ENCODE data around the gene UBE2Q2.
"Not testable (repeated sequence)": the region's sequence is repeated elsewhere in the genome, so short reads cannot be mapped to it uniquely, and the experiment has no call there.

The UBE2Q2 gene

DNA sequence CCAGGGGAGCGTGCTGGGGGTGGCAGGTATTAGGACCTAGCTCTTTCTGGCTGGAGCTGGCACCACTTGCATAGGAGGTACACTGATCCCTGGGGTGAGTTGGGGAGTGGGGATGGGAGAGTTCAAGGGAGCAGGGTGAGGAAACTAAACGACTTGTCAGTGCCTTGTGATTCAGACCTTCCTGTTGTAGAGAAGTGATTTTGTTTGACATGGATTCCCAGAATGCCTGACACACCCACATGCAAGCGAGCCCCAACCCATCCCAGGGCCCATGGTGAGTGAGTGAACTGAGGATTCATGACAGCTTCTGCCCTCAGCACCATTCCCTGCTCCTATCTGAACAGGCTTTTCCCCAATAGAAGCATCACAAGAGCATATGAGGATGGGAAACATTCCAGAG is 15.6 kb upstream of the UBE2Q2 start:
- no peak for DNase-seq

DNA sequence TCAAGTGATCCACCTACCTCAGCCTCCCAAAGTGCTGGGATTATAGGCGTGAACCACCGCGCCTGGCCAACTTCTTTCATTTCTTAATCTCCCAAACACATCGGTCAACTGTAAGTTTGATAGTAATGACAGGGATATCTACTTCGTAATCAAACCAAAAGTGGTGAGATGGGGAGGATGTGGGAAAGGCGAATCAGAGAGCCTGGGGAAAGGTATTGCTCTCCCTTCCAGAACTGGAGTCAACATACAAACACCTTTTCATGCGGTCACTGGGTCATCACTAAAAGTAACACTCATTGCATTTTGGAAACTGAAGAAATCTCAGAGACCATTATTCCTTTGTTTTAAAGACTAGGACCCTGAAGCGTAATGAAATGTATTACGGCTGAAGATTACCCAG is 14.8 kb upstream of the UBE2Q2 start:
- DNase-seq, result no peak

DNA sequence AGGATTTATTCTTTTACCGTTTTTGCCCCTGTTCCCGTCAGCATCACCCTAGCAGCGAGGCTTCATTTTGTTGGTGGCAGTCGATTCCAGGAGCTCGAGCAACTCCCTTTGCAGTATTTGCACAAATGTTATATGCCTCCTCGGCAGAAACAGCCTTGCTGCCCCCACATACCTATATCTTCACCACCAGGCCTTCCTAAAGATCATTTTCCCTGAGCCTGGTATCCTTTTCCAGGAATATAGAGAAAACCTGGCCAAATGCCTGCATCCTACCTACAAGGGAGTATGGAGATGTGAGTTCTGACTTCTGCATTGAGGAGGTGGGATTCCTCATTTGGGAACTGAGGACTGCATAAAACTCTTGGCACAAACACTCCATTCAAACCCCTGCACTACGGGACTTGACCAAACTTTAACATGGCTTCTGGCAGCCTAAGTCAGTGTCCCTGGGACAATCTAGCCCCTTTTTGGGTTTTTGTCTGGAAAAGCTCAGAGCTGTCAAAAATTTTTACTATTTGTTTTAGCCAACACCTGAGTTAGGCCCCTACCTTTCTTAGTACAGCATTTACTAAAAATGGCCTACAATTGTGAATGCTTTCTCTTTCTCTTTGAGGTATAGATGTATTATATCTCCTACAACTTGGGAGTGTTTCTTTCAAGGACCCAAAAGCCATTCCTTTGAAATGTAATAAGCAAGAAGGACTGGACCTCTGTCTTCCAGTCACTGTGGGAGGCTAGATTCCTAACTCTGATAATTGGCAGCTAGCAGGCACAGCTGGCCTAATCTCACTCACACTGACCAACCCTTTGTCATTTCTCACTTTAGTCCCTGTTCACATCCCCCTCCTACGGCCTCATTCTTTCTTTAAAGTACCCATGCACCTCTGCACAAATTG is 12.1 kb upstream of the UBE2Q2 start:
- DNase-seq, result no peak

GRCh38 chr15:75831806-75832102 is 11.5 kb upstream of the UBE2Q2 start:
- no peak for DNase-seq

DNA sequence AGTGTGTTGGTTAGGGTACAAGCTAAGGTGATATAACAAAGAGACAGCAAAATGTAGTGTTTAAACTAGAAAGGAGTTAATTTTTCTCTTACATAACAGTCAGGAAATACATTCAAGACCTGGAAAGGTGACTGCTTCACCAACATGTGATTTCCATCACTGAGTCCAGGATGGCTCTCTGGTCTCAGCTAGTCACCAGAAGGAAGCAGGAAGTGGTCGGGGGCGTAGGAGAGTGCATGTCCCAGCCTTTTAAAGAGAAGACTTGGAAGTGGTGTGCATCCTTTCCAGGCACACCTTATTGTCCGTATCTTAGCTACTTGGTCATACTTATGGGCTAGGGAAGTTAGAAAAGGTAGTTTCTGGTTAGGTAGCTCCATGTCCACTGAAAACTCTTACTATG is 11.1 kb upstream of the UBE2Q2 start:
- no peak for DNase-seq

DNA sequence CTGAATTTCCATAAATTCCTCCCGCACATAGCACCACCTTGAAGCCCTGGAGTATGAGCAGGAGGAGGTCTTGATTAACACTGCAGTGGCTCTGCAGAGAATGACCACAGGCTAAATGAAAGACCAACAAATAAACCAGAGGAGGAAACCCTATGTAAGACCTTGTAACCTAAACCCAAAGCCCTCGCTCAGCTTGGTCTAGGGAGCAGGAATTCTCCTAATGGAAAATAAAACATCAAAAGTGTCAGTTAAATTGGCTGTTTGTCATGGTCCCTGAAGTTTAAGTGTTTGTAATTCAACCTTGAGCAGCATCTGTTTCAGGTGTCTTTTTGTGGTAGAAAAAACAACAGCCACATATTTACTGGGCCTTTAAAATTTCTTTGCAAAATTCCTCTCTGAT is 9.2 kb upstream of the UBE2Q2 start:
- no peak for DNase-seq

DNA sequence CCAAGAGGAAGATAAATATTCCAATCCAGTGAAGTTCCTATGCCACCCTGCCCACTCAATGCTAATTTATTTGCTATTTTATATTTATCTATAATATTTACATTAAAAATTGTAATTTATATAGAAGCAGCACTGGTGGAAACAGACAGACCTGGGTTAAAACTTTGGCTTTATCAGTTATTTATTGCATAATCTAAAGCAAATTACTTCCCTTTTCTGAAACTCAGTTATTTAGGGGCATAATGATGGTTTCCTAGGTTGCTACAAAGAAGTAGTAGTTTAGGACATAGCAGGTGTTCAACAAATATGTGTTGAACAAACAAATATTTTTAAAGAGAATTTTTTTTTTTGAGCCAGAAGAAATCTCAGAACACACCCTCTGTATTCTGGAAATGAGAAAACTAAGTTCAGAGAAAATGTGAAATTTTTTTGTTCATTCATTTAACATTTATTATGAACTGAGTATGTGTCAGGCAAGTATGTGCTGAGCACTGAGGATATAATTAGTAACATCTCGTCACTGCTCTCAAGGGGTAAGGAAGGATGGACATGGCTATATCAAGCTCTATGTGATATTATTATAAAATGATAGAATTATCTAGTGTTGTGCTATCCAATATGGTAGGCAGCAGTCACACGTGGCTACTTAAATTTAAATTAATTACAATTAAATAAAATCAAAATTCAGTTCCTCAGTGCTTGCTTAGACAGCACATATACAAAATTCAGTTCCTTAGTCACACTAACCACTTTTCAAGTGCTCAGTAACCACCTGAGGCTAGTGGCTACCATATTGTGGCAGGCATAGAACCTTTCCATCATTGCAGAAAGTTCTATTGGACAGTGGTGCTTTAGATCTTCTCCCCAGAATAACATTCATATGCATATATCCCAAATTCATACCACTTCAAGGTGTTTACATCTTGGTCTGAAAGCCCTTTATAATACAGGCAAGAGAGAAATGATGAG is 7.0 kb upstream of the UBE2Q2 start:
- no peak for DNase-seq

- DNase-seq, result no peak
Measured at GRCh38 chr15:75836959-75837334, 6.3 kb upstream of the UBE2Q2 start.

DNA sequence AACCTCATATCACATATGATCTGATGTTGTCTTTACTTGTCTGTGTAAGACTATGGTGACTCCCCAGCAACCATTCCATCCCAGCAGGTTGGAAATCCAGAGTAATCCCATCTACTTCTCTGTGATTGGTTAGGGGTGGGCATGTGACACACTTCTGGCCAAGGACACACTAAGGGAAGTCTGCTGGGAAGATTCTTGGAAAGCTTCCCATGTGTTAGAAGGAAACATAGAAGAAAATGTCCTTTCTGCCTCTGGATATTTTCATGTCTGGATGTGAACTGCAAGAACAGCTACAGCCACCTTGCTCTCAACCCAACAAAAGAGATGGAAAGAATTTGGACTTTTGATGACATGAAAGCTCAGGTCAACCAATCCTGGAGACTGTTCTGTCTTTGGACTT is 2.6 kb upstream of the UBE2Q2 start:
- no peak for DNase-seq

- no peak for DNase-seq
Measured at GRCh38 chr15:75841626-75842025, 1.6 kb upstream of the UBE2Q2 start.

- peak; percentile 60 for DNase-seq
Measured at GRCh38 chr15:75843678-75844581, 683 bp downstream of the UBE2Q2 start.

- no peak for DNase-seq
Measured at GRCh38 chr15:75844629-75845335, 1.5 kb downstream of the UBE2Q2 start.

- DNase-seq, result no peak
Measured at GRCh38 chr15:75849167-75849566, 5.9 kb downstream of the UBE2Q2 start.

DNA sequence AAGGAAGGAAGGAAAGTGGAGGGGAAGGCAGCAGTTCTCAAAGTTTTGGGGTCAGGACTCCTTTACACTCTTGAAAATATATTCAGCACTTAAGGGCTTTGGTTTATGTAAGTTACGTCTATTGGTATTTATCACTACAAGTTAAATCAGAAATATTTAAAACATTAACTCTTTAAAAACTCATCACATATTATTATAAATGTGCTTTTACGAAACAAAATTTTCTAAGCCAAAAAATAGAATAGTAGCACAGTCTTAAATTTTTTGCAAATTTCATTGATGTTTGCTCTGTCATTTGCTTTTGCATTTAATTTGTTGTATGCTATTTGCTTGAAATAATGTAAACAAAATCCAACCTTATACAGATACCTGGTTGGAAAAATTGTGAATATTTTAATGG is 7.5 kb downstream of the UBE2Q2 start:
- DNase-seq, result no peak

GRCh38 chr15:75851566-75851965 is 8.3 kb downstream of the UBE2Q2 start:
- not testable (repeated sequence) for DNase-seq

DNA sequence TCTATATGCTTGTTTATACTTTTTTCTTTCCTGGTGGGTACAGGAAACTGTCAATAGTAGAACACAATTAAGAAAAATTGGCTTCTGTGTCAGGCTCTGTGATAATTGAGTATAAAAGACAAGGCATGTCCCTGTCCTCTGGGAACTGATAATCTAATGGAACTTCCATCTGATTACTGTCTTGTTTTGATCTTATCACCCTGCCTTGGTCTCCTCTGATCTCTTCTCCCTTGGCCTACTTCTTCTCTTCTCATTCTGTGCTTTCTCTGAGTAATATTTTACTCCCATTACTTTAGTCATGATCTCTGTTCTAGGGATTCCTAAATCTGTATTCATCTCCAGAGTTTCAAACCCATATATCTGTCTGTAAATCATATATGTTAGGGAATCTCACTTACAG is 14.6 kb downstream of the UBE2Q2 start:
- no peak for DNase-seq

DNA sequence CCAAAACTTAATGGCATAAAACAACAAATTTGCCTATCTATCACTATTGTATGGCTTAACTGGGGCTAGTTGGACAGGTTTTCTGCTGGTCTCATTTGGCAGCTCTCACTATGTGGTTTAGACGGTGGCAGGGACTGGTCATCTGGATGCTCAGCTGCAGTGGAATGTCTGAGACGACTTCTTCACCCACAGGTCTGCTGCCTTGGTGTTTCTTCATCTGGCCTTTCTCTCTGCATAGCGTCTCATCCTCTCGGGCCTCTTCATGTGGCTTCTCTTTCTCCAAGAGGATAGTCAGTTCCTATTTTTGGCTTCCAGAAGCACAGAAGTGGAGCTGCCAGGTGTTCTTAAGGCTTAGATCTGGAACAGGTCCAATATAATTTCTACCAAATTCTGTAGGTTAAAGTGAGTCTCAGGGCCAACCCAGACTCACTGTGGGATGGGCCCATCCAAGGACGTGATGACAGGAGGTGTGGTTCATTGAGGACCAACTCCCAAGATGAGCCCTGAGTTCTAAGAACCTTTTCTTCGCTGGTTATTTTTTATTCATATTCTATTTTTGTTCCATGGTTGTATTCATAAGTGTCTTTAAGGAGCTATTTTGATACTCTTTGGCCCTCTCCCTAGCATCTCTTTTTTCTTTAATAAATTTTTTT is 18.6 kb downstream of the UBE2Q2 start:
- no peak for DNase-seq

- DNase-seq, result no peak
Measured at GRCh38 chr15:75862796-75863195, 19.5 kb downstream of the UBE2Q2 start.

DNA sequence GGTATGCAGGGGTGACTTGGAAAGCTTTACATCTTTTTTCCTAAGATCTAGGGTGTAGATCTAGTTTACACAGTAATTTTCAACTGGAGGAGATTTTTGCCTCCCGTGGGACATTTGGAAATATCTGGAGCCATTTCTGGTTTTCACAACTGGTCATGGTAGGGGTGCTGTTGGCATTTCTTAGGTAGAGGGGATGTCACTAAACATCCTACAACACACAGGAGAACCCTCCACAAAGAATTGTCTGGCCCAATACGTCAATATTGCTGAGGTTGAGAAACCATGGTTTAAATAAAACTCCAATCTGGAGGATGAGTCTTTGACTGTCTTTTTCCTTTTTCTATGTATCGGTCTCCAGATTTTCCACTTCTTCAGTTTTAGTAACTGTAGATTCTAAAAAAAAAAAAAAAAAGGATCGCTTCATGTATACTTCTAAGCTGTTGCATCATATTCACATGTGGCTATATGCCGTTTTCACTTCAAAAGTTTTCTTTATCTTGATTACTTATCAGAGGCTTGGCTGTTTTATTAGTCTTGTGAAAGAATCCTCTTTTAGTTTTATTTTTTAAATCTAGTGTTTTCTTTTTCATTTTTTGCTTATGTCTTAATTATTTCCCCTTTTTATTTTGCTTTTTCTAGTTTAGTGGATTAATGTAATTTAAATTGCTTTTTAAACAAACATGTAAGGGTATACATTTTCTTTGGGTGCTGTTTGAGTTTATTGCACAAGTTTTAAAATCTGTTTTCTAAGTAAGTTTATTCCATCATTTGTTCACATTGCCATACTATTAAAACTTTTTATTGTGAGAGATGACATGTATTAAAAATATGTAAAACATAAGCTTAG is 21.2 kb downstream of the UBE2Q2 start:
- no peak for DNase-seq

- DNase-seq, result not testable (repeated sequence)
Measured at GRCh38 chr15:75866045-75866444, 22.8 kb downstream of the UBE2Q2 start.

DNA sequence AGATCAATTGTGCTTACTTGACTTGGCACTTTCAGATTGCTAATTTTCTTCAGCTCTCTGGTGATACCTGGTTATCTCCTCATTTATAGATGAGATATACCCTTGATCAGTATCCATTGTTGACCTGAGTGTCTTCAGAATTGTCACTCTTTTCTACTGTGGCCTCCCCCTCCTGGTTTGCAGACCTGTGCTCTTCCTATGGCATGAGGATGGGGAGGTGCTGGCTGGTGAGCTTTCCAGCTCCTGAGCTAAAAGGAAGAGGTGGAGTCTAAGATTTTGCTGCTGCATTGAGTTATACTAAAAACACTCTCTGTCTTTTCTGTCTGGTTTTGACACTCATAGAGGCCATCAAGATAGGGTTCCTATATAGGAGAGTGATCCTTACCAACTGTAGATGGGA is 23.7 kb downstream of the UBE2Q2 start:
- DNase-seq, result no peak

All from midbrain (tissue), 1 donor.